AG09319 (cell line): ENCODE results near the gene SIRT5.
A peak's percentile ranks its signal among the peaks of the same experiment; 100 is the strongest.

Experiments
- DNase-seq: peaks from one replicate; pipeline ENCODE4 v3.0.0-alpha.2; 2010; ENCODE audit warnings: low read depth; ENCODE audit errors: extremely low read depth
- TF ChIP-seq, protein P1 (sequence below): IDR thresholded peaks from 2 replicates; pipeline ENCODE4 v1.5.1; 2011; ENCODE audit warnings: low read depth, mild to moderate bottlenecking, inconsistent platforms, low read length, moderate library complexity

The SIRT5 gene

DNA sequence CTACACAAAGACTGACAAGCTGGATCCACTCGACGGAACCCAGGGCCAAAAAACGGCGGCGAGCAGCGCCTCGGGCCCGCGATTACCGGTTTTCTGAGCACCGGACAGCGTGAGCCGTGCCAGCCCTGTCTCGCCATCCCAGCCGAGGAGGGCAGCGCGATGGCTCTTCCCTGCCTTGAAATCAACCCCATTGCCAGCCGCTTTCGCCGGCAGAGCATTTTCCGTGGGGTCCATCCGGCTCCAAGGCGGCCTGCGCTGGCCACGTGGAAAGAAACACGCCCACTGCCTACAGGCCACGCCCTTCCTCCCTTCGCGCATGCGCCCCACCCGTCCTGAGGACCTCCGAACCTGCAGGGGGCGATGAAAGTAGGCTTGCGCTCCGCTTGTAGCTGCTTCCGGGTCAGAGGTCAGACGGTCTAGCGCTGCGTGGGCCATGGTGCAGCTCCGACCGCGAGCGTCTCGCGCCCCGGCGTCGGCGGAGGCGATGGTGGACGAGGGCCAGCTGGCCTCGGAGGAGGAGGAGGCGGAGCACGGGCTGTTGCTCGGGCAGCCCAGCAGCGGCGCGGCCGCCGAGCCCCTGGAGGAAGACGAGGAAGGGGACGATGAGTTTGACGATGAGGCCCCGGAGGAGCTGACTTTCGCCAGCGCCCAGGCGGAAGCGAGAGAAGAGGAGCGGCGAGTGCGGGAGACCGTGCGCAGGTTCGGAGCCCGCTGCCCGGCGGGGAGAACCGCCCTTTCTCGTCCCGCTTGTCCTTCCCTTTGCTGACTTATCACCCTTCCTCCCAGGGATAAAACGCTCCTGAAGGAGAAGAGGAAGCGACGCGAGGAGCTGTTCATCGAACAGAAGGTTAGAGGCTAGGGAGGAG is 40.8 kb downstream of the SIRT5 start, which contains the start of gene NOL7:
NOL7 (plus strand) TSS at position 410 of the 866 bp plus-strand sequence; CDS start at position 434, 24 bp downstream.
- TF ChIP-seq, protein P1, sequence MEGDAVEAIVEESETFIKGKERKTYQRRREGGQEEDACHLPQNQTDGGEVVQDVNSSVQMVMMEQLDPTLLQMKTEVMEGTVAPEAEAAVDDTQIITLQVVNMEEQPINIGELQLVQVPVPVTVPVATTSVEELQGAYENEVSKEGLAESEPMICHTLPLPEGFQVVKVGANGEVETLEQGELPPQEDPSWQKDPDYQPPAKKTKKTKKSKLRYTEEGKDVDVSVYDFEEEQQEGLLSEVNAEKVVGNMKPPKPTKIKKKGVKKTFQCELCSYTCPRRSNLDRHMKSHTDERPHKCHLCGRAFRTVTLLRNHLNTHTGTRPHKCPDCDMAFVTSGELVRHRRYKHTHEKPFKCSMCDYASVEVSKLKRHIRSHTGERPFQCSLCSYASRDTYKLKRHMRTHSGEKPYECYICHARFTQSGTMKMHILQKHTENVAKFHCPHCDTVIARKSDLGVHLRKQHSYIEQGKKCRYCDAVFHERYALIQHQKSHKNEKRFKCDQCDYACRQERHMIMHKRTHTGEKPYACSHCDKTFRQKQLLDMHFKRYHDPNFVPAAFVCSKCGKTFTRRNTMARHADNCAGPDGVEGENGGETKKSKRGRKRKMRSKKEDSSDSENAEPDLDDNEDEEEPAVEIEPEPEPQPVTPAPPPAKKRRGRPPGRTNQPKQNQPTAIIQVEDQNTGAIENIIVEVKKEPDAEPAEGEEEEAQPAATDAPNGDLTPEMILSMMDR, result peak; percentile 92
- peak; percentile 98 for DNase-seq

DNA sequence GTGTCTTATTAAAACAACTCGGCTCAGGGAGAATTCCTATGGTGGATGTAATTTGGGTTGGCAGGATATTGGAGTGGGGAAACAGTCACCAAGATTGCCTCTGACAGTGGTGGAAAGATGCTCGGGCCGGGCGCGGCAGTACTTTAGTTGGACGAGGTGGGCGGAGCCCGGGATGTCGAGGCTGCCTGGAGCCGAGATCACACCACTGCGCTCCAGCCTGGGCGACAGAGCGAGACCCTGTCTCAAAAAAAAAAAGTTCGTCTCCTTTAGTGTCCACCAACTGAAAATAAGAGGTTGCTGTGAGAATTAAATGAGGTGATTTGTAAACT is 41.4 kb downstream of the SIRT5 start:
- TF ChIP-seq, protein P1, result no peak
- no peak for DNase-seq

DNA sequence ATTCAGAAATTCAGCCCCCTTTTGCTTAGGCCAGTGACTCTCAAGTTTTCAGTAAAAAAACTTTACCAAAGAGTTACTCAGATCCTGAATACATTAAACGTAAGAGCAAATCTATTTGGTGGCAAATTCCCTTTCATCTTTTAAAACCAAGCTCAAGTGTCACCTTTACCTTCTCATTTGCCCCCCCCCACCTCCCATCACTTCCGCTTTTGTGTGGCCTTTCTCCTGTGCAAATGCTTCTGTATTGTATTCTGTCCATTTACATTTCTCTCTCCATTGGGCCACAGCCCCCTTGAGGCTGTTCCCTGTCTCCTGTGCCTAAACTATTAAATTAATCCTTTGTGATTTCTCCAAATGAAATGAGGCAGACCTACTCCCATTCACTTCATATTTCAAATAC is 42.7 kb downstream of the SIRT5 start:
- TF ChIP-seq, protein P1, result no peak
- no peak for DNase-seq

DNA sequence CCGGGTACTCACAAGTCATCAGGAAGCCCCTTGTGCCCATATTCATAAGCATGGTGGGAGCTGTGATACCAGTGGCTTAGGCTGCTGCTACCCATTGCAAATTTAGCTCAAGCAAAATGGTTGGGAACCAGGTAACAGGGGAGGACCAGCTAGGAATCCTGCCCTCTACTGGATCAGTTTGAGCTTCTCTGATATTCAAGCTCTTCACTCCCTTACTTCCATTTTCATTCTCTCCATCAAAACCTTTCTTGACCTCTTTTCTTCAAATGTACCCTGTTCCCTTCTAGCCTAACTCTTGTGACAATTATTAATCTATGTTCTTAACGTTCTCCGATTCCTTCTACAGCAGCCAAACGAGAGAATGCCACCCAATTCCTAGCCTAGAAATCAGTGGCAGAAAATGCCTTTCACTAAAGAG is 50.5 kb downstream of the SIRT5 start:
- TF ChIP-seq, protein P1, result peak; percentile 38
- DNase-seq, result no peak

DNA sequence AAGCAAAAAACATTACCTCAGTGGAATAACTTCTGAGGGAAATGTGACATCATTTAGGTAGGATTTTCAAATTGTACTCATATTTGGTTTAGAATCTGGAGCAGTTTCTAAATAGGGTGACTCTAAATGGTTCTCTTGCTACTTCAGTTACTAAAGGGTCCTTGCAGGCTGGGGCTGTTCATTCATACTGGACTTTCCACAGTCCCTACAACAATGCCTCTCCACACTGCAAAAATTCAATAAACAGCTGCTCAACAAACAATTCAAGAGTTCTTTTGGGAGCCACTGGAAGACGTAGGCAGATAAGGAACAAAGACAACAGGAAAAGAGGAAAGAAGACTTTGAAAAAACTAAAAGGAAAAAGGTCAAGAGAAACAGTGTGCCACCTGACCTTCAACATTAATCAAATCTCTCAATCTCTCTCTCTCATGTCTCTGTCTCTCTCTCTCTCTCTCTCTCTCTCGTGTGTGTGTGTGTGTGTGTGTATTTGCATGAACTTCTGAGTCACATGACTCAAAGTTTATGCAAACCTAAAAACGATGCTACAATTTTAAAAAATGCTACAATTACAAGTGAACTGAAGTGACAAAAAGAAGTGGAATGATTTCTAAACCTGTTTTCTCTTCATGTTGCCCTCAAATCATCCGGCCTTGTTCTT is 55.2 kb downstream of the SIRT5 start:
- TF ChIP-seq, protein P1, result no peak
- no peak for DNase-seq

DNA sequence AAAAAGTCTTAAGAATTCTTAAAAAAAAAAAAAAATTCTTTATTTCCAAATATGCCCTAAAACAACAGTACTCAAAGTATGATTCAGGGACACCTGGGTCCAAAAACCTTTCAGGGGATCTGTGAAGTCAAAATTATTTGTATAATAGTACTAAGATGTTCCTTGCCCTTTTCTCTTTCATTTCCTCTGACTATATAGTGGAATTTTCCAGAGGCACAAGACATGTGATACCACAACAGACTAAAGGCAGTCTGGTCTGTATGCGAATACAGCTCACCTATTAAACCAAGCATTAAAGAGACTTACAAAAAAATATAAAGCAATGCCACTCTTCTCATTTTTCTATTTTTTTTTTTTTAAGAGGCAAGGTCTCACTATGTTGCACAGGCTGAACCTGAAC is 56.1 kb downstream of the SIRT5 start:
- DNase-seq, result no peak
- TF ChIP-seq, protein P1, result no peak

DNA sequence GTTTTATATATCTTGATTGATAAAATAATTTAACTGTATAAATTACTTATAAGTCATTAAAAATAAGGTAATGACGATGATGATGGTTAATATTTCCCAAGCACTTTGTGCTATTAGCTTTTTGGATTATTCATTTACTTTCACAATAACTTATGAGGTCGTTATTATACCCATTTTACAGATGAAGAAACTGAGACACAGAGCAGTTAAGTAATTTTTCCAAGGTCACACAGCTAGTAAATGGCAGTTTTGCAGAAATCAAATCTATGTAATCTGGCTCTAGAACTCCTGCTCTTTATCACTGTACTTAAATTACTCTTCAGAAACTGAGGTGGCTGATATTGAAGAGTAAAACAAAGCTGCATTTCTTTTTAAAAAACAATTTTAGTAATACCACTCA is 58.9 kb downstream of the SIRT5 start:
- TF ChIP-seq, protein P1, result no peak
- DNase-seq, result no peak
